Measurements from ENCODE around the gene HCAR3. TPM values are rescaled to one million over a fixed set of nuclear protein-coding genes. Genes with fewer than 3 reads are reported as not detected.

The HCAR3 gene
- total and polyA plus RNA-seq, 4 donors, result 0.08 to 1.3 (median 0.10) TPM; not detected in 1

DNA sequence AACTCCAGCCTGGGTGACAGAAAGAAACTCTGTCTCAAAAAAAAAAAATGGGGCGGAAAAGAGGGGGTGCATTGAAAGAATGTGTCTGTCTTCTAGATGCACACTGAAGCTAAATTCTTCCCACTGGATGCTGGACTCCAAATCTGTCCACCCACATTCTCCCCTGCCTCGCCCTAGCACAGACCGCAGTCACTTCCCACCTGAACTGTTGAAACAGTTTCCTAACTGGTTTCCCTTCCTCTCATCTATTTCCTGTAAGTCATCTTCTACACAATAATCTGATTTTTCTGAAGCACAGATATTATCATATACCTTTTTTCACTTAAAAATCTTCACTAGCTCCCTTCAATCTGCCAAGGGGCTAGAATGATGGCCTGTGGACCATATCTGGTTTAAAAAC is 15.6 kb upstream of the HCAR3 start (continued):
- TF ChIP-seq, protein P1, sequence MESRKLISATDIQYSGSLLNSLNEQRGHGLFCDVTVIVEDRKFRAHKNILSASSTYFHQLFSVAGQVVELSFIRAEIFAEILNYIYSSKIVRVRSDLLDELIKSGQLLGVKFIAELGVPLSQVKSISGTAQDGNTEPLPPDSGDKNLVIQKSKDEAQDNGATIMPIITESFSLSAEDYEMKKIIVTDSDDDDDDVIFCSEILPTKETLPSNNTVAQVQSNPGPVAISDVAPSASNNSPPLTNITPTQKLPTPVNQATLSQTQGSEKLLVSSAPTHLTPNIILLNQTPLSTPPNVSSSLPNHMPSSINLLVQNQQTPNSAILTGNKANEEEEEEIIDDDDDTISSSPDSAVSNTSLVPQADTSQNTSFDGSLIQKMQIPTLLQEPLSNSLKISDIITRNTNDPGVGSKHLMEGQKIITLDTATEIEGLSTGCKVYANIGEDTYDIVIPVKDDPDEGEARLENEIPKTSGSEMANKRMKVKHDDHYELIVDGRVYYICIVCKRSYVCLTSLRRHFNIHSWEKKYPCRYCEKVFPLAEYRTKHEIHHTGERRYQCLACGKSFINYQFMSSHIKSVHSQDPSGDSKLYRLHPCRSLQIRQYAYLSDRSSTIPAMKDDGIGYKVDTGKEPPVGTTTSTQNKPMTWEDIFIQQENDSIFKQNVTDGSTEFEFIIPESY (IDR thresholded peaks at IDR 0.05), result no peak
- TF ChIP-seq TAF1 (conservative IDR thresholded peaks at IDR 0.05), result no peak
- no peak for TF ChIP-seq FOXA1 (IDR thresholded peaks at IDR 0.05)
- TF ChIP-seq RAD21 (IDR thresholded peaks at IDR 0.05), result no peak
- TF ChIP-seq, protein P2, sequence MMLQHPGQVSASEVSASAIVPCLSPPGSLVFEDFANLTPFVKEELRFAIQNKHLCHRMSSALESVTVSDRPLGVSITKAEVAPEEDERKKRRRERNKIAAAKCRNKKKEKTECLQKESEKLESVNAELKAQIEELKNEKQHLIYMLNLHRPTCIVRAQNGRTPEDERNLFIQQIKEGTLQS (IDR thresholded peaks at IDR 0.05), result no peak

DNA sequence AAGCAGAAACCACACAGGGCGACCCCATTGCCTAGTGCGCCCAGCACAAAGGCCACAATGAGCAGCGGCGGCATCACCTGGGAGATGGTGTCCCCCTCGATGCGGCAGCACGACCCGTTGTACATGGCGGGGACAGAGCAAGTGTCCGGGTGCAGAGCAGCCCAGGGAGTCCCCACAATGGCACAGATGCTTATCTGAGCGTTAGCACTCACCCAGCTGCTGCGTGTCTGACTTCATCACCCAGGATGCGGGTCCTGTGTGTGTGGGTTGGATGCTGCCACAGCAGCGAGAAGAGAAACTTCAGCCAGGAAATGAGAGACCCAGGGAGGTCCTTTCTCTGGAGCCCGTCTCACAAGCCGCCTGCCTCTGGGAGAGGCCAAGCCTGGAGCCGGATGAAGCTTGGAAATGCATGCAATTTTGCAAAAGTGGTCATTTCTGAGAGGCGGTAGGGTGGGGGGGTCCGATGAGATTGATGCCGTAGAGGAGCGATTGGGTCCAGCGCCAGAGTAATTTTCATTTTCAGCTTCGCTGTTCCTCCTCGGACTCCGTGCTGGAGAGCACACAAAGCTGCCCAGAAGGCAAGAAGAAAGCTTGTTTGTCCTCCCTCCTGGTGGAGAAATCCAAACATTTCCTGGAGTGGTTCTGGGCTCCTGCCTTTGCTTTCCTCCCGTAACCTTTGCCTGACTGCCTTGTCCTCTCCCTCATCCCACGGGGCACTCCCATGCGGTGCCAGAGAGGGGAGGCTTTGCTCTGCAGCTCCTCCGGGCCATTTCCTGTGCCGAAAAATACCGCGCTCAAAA is 13.8 kb upstream of the HCAR3 start, which contains the start of gene HCAR1:
Gene HCAR1, minus strand, starts transcription at position 630 of the 800 bp plus-strand sequence. Its CDS starts 505 bp downstream, at position 125.
- no peaks in the 10 kb centered on the region for H3K27me3 ChIP-seq (ENCODE audit: control insufficient read depth in 4 of 4, insufficient read depth in 4 of 4, low read length in 3 of 4)
- no peak within 1 kb of the TSS for H3K27ac ChIP-seq (ENCODE audit: low read depth in 1 of 2, low read length in 2 of 2)
- TF ChIP-seq YY1 (IDR thresholded peaks at IDR 0.05) (no peak), HNF4A (conservative IDR thresholded peaks at IDR 0.05) (no peak), JUND (IDR thresholded peaks at IDR 0.05) (no peak), HNF4G (IDR thresholded peaks at IDR 0.05) (no peak), RAD21 (IDR thresholded peaks at IDR 0.05) (no peak), NR2F2 (IDR thresholded peaks at IDR 0.05) (no peak), TAF1 (conservative IDR thresholded peaks at IDR 0.05) (no peak), EGR1 (IDR thresholded peaks at IDR 0.05; ENCODE audit: low read depth in 2 of 2) (no peak), RXRA (IDR thresholded peaks at IDR 0.05) (no peak), SP1 (IDR thresholded peaks at IDR 0.05) (no peak), GABPA (IDR thresholded peaks at IDR 0.05 in 1 of 2, conservative IDR thresholded peaks at IDR 0.05 in 1 of 2) (no peak), FOXA1 (IDR thresholded peaks at IDR 0.05) (no peak), FOXA2 (IDR thresholded peaks at IDR 0.05) (no peak)
- TF ChIP-seq, protein P1 (IDR thresholded peaks at IDR 0.05), result no peak
- TF ChIP-seq, protein P2 (IDR thresholded peaks at IDR 0.05), result no peak
- TF ChIP-seq, protein P3, sequence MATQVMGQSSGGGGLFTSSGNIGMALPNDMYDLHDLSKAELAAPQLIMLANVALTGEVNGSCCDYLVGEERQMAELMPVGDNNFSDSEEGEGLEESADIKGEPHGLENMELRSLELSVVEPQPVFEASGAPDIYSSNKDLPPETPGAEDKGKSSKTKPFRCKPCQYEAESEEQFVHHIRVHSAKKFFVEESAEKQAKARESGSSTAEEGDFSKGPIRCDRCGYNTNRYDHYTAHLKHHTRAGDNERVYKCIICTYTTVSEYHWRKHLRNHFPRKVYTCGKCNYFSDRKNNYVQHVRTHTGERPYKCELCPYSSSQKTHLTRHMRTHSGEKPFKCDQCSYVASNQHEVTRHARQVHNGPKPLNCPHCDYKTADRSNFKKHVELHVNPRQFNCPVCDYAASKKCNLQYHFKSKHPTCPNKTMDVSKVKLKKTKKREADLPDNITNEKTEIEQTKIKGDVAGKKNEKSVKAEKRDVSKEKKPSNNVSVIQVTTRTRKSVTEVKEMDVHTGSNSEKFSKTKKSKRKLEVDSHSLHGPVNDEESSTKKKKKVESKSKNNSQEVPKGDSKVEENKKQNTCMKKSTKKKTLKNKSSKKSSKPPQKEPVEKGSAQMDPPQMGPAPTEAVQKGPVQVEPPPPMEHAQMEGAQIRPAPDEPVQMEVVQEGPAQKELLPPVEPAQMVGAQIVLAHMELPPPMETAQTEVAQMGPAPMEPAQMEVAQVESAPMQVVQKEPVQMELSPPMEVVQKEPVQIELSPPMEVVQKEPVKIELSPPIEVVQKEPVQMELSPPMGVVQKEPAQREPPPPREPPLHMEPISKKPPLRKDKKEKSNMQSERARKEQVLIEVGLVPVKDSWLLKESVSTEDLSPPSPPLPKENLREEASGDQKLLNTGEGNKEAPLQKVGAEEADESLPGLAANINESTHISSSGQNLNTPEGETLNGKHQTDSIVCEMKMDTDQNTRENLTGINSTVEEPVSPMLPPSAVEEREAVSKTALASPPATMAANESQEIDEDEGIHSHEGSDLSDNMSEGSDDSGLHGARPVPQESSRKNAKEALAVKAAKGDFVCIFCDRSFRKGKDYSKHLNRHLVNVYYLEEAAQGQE (IDR thresholded peaks at IDR 0.05), result no peak
- TF ChIP-seq, protein P4, sequence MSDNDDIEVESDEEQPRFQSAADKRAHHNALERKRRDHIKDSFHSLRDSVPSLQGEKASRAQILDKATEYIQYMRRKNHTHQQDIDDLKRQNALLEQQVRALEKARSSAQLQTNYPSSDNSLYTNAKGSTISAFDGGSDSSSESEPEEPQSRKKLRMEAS (IDR thresholded peaks at IDR 0.05), result no peak
- TF ChIP-seq, protein P5, sequence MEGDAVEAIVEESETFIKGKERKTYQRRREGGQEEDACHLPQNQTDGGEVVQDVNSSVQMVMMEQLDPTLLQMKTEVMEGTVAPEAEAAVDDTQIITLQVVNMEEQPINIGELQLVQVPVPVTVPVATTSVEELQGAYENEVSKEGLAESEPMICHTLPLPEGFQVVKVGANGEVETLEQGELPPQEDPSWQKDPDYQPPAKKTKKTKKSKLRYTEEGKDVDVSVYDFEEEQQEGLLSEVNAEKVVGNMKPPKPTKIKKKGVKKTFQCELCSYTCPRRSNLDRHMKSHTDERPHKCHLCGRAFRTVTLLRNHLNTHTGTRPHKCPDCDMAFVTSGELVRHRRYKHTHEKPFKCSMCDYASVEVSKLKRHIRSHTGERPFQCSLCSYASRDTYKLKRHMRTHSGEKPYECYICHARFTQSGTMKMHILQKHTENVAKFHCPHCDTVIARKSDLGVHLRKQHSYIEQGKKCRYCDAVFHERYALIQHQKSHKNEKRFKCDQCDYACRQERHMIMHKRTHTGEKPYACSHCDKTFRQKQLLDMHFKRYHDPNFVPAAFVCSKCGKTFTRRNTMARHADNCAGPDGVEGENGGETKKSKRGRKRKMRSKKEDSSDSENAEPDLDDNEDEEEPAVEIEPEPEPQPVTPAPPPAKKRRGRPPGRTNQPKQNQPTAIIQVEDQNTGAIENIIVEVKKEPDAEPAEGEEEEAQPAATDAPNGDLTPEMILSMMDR (IDR thresholded peaks at IDR 0.05; ENCODE audit: low read depth, low read length, missing input control), result no peak
- H3K4me1 ChIP-seq (ENCODE audit: control insufficient read depth in 4 of 4, insufficient read depth in 4 of 4, low read length in 3 of 4), result no peaks in the 10 kb centered on the region
- no peaks in the 10 kb centered on the region for H3K9me3 ChIP-seq (ENCODE audit: control insufficient read depth in 4 of 4, low read length in 3 of 4)
- H3K4me3 ChIP-seq (ENCODE audit: low read depth in 1 of 3, low read length in 3 of 3), result peak within 1 kb of the TSS in 1 of 3 donors; percentile 5
- H3K36me3 ChIP-seq (ENCODE audit: control insufficient read depth in 4 of 4, insufficient read depth in 3 of 4, low read depth in 1 of 4, low read length in 3 of 4), result no peaks in the 10 kb centered on the region
- WGBS, result 59% methylated on average over 32 of the region's 32 CpGs
- no peak for DNase-seq (ENCODE audit: low spot score)
- no peak within 1 kb of the TSS for H3K9ac ChIP-seq (ENCODE audit: low read depth in 1 of 2, low read length in 2 of 2)
